HepG2 (cell line): ENCODE data around the gene ABCC5. TPM values are rescaled to one million over a fixed set of nuclear protein-coding genes. Genes with fewer than 3 reads are reported as not detected.

Source experiments
- ATAC-seq: fragments of 200-7000 bp; cut with Tn5 transposase; 3 replicates; pipeline ENCODE4 v1.9.1; 2020; ENCODE audit warnings: mild to moderate bottlenecking, moderate library complexity
- BruUV-seq: library from RNA; stranded (reverse); fragments of 400-500 nt; replicated peaks from 2 replicates; lab custom pipeline; 2021; lab: Mats Ljungman, UMichigan
- CTCF ChIA-PET: fragments of 300-600 bp; formaldehyde crosslinking; extraction: SDS; loops from one replicate; lab custom pipeline; 2021; ENCODE audit warnings: low total read pairs, inconsistent platforms, low intra/inter-chr PET ratio; lab: Yijun Ruan, JAX
- POLR2A ChIA-PET: fragments of 350-600 bp; sonication (Branson Sonifier 250); formaldehyde crosslinking; loops from one replicate; lab custom pipeline; 2020; ENCODE audit warnings: antibody characterized with exemption, inconsistent platforms; lab: Yijun Ruan, JAX
- DNase-seq: peaks from one replicate; pipeline ENCODE4 v3.0.0-alpha.2; 2015; ENCODE audit warnings: low spot score
- FAIRE-seq: peaks from 3 replicates; lab custom pipeline; 2011; peaks lifted over from hg19 to GRCh38; lab: Jason Lieb, UNC
- H2AFZ ChIP-seq: one replicate; pipeline ENCODE4 v1.6.1; 2011; ENCODE audit warnings: low read length, inconsistent platforms
- H3K27ac ChIP-seq: fragments of 300-600 bp; 3 replicates; pipeline ENCODE4 v1.8.0; 2011; ENCODE audit warnings: mixed run types, mild to moderate bottlenecking, mixed read lengths, low read length, inconsistent platforms; ENCODE audit not compliant: insufficient read depth; ENCODE audit errors: extremely low read length
- H3K27me3 ChIP-seq, 2 experiments: fragments of 200-600 bp in 1 of 2; 2 replicates in 1 of 2; 3 replicates in 1 of 2; pipeline versions ENCODE4 v1.6.0 to v1.8.0; 2011; ENCODE audit warnings: low read length in 2 of 2, mild to moderate bottlenecking in 2 of 2, moderate library complexity in 2 of 2, inconsistent platforms in 1 of 2; ENCODE audit not compliant: insufficient read depth in 2 of 2, control insufficient read depth in 1 of 2
- H3K36me3 ChIP-seq, 2 experiments: fragments of 200-600 bp in 1 of 2; replicated peaks in 1 of 2; 2 replicates in 1 of 2; 3 replicates in 1 of 2; pipeline versions ENCODE4 v1.5.1 to v1.8.0; 2011; ENCODE audit warnings: low read length in 2 of 2, inconsistent platforms in 1 of 2; ENCODE audit not compliant: insufficient read depth in 2 of 2, control insufficient read depth in 1 of 2
- H3K4me1 ChIP-seq: 2 replicates; pipeline ENCODE4 v1.5.1; 2012; ENCODE audit warnings: low read length, inconsistent platforms; ENCODE audit not compliant: insufficient read depth
- H3K4me2 ChIP-seq: 2 replicates; pipeline ENCODE4 v1.6.0; 2011; ENCODE audit warnings: low read depth, low read length, inconsistent platforms
- H3K4me3 ChIP-seq, 3 experiments: fragments of 200-600 bp in 1 of 3; sonication (generic), shearing (Covaris generic) in 1 of 3; replicated peaks in 1 of 3; 2 replicates each; pipeline ENCODE4 v1.5.1; 2011 to 2016; ENCODE audit warnings: low read length in 3 of 3, inconsistent platforms in 2 of 3, low read depth in 2 of 3, mild to moderate bottlenecking in 2 of 3, control low read depth in 1 of 3, mixed read lengths in 1 of 3; ENCODE audit not compliant: insufficient read depth in 1 of 3
- H3K79me2 ChIP-seq: one replicate; pipeline ENCODE4 v1.6.1; 2011; ENCODE audit warnings: low read length, inconsistent platforms; ENCODE audit not compliant: insufficient read depth
- H3K9ac ChIP-seq: 2 replicates; pipeline ENCODE4 v1.6.0; 2011; ENCODE audit warnings: mild to moderate bottlenecking, low read depth, low read length, inconsistent platforms; ENCODE audit not compliant: insufficient read depth
- H3K9me3 ChIP-seq: 2 replicates; pipeline ENCODE4 v1.5.1; 2012; ENCODE audit warnings: mild to moderate bottlenecking, low read length
- H4K20me1 ChIP-seq: 2 replicates; pipeline ENCODE4 v1.6.0; 2011; ENCODE audit warnings: inconsistent platforms, mild to moderate bottlenecking, low read length, moderate library complexity; ENCODE audit not compliant: insufficient read depth
- CHD4 ChIP-seq: fragments of 200-600 bp; sonication (generic); IDR thresholded peaks from 2 replicates; pipeline ENCODE4 v1.7.0; 2017; ENCODE audit warnings: mild to moderate bottlenecking, low read length, borderline replicate concordance
- KDM5B ChIP-seq: sonication (generic); formaldehyde crosslinking; IDR thresholded peaks from 2 replicates; pipeline ENCODE4 v1.4.0; 2020; ENCODE audit warnings: missing genetic modification reagents, mild to moderate bottlenecking, borderline replicate concordance
- KLF13 ChIP-seq: sonication (generic); formaldehyde crosslinking; IDR thresholded peaks from 2 replicates; pipeline ENCODE4 v1.4.0; 2020; ENCODE audit warnings: mild to moderate bottlenecking, missing genetic modification reagents
- MAX ChIP-seq: IDR thresholded peaks from 2 replicates; pipeline ENCODE4 v1.6.1; 2012; ENCODE audit warnings: inconsistent platforms
- MIXL1 ChIP-seq: IDR thresholded peaks from 2 replicates; pipeline ENCODE4 v1.6.1; 2016
- MXI1 ChIP-seq: IDR thresholded peaks from 3 replicates; pipeline ENCODE4 v1.6.1; 2012; ENCODE audit warnings: low read depth, low read length, inconsistent platforms, borderline replicate concordance
- NFKBIZ ChIP-seq: IDR thresholded peaks from 2 replicates; pipeline ENCODE4 v1.6.1; 2018; ENCODE audit warnings: missing genetic modification reagents, missing compliant biosample characterization
- NKX3-1 ChIP-seq: sonication (generic); formaldehyde crosslinking; IDR thresholded peaks from 2 replicates; pipeline ENCODE4 v1.5.0; 2020; ENCODE audit warnings: missing genetic modification reagents
- NR3C1 ChIP-seq: sonication (generic); formaldehyde crosslinking; IDR thresholded peaks from 2 replicates; pipeline ENCODE4 v1.4.0; 2020; ENCODE audit warnings: missing genetic modification reagents
- PTBP1 ChIP-seq: fragments of 200-400 bp; formaldehyde crosslinking; IDR thresholded peaks from 2 replicates; pipeline ENCODE4 v1.6.1; 2018; ENCODE audit warnings: low read length, low read depth; ENCODE audit not compliant: poor library complexity, severe bottlenecking
- REXO4 ChIP-seq: sonication (generic); formaldehyde crosslinking; IDR thresholded peaks from 2 replicates; pipeline ENCODE4 v1.8.0; 2022; ENCODE audit warnings: missing genetic modification reagents, mild to moderate bottlenecking, borderline replicate concordance
- U2AF2 ChIP-seq: fragments of 200-400 bp; formaldehyde crosslinking; IDR thresholded peaks from 2 replicates; pipeline ENCODE4 v1.6.1; 2017; ENCODE audit warnings: low read depth, mild to moderate bottlenecking, low read length
- ZNF432 ChIP-seq: sonication (generic); formaldehyde crosslinking; IDR thresholded peaks from 2 replicates; pipeline ENCODE4 v1.5.0; 2020; ENCODE audit warnings: missing genetic modification reagents, mild to moderate bottlenecking, borderline replicate concordance
- ZNF468 ChIP-seq: sonication (generic); formaldehyde crosslinking; IDR thresholded peaks from 2 replicates; pipeline ENCODE4 v1.8.0; 2022; ENCODE audit warnings: mild to moderate bottlenecking, moderate library complexity, missing genetic modification reagents
- ZNF704 ChIP-seq: sonication (generic); formaldehyde crosslinking; IDR thresholded peaks from 2 replicates; pipeline ENCODE4 v1.8.1; 2023; ENCODE audit warnings: mild to moderate bottlenecking, inconsistent platforms, moderate library complexity, missing genetic modification reagents, borderline replicate concordance
- ZNF75D ChIP-seq: sonication (generic); formaldehyde crosslinking; IDR thresholded peaks from 2 replicates; pipeline ENCODE4 v1.8.1; 2023; ENCODE audit warnings: missing genetic modification reagents, mild to moderate bottlenecking, borderline replicate concordance
- ZNF788 ChIP-seq: sonication (generic); formaldehyde crosslinking; IDR thresholded peaks from 2 replicates; pipeline ENCODE4 v1.5.0; 2020; ENCODE audit warnings: mild to moderate bottlenecking, missing genetic modification reagents, borderline replicate concordance
- ZNF841 ChIP-seq: sonication (generic); formaldehyde crosslinking; IDR thresholded peaks from 2 replicates; pipeline ENCODE4 v1.8.1; 2023; ENCODE audit warnings: missing genetic modification reagents, borderline replicate concordance
- WGBS: methylation state at CpG from one replicate; pipeline ENCODE4 v1.1.6; 2017; ENCODE audit warnings: low lambda C conversion rate; 5-methylcytosine and 5-hydroxymethylcytosine counted together
- in situ Hi-C: cut with HindIII; loops from 2 replicates; pipeline ENCODE4 v1.10.0; 2017; ENCODE audit warnings: low pct_unique_long_range_greater_than_20kb; ENCODE audit not compliant: extremely low pct_ligation_motif_present
- intact Hi-C: fragments of 100-400 bp; cut with micrococcal nuclease; formaldehyde crosslinking; loops from one replicate; pipeline ENCODE4 v1.10.0; 2022; ENCODE audit not compliant: unreplicated experiment
- polyA plus RNA-seq, 8 experiments: library from polyadenylated mRNA; depleted of rRNA in 3 of 8; stranded (reverse) in 7 of 8; unstranded in 1 of 8; fragments of >200 nt; fragmentation: Illumina TruSeq in 4 of 8; extraction: Trizol in 4 of 8; gene quantifications; 2 replicates each; pipeline versions ENCODE4 v1.2.1 to v1.2.3, GENCODE V29; 2011 to 2016; ENCODE audit warnings: low read depth in 4 of 8, missing spikeins in 1 of 8, mixed read lengths in 1 of 8; ENCODE audit not compliant: insufficient read depth in 1 of 8
- total RNA-seq, 5 experiments: library from RNA; depleted of rRNA; stranded (reverse); fragments of >200 nt; fragmentation: Illumina TruSeq; extraction: Trizol; gene quantifications; 2 replicates each; pipeline ENCODE4 v1.2.3, GENCODE V29; 2016; ENCODE audit warnings: low read depth in 1 of 5

ABCC5 gene
- total and polyA plus RNA-seq, 2 of the 13 experiments (the other 11 are each of a cell fraction or from before 2014, with no cell fraction given): 12.5 to 12.7 TPM

GRCh38 chr3:184001761-184002160, 15.9 kb downstream of the ABCC5 start:
- ATAC-seq (no peak), DNase-seq (no peak), FAIRE-seq (no peak)
- H3K4me1 ChIP-seq: peaks cover 16% of the 10 kb centered on the region
- TF ChIP-seq ZNF841 (CRISPR knock-in tag): no peak
- TF ChIP-seq MXI1: no peak
- no peak for TF ChIP-seq NFKBIZ
- no peak for TF ChIP-seq U2AF2
- TF ChIP-seq KDM5B: no peak
- TF ChIP-seq ZNF468 (CRISPR knock-in tag): no peak
- no peak for TF ChIP-seq MAX
- no peak for TF ChIP-seq PTBP1
- no peak for TF ChIP-seq KLF13 (CRISPR knock-in tag)
- TF ChIP-seq NKX3-1: no peak
- no peak for TF ChIP-seq NR3C1 (CRISPR knock-in tag)
- TF ChIP-seq MIXL1 (CRISPR knock-in tag): no peak
- no peak for TF ChIP-seq ZNF704 (CRISPR knock-in tag)
- no peak for TF ChIP-seq ZNF75D (CRISPR knock-in tag)
- no peak for TF ChIP-seq ZNF788 (CRISPR knock-in tag)
- no peak for TF ChIP-seq CHD4
- TF ChIP-seq ZNF432 (CRISPR knock-in tag): no peak
- TF ChIP-seq REXO4 (CRISPR knock-in tag): no peak
- no peak overlapping the region for H2AFZ ChIP-seq
- no peak overlapping the region for H3K4me3 ChIP-seq
- no peak overlapping the region for H3K27ac ChIP-seq
- intact Hi-C loops: no loop called here
- in situ Hi-C loops: no loop called here
- no peak overlapping the region for H3K4me2 ChIP-seq
- ChIA-PET CTCF (no interaction called here), POLR2A (no interaction called here)
- no TSS peak for BruUV-seq
- WGBS: 92% methylated on average over 3 of the region's 3 CpGs
- no peaks in the 10 kb centered on the region for H3K9me3 ChIP-seq
- no peak overlapping the region for H3K9ac ChIP-seq
- H3K27me3 ChIP-seq: no peaks in the 10 kb centered on the region
- H3K36me3 ChIP-seq: no peaks in the 10 kb centered on the region; a peak in 1 of 5 replicates
- H4K20me1 ChIP-seq: no peaks in the 10 kb centered on the region
- no peaks in the 10 kb centered on the region for H3K79me2 ChIP-seq
